BJ (cell line): ENCODE measurements around the gene NFKB2. TPM values are rescaled to one million over a fixed set of nuclear protein-coding genes. Genes with fewer than 3 reads are reported as not detected.

ENCODE experiments used
- CTCF ChIA-PET: fragments of 350-600 bp; formaldehyde crosslinking; extraction: SDS; loops from one replicate; lab custom pipeline; 2021; ENCODE audit warnings: antibody characterized with exemption, inconsistent platforms; lab: Yijun Ruan, JAX
- POLR2A ChIA-PET: fragments of 300-600 bp; sonication (Branson Sonifier 250); formaldehyde crosslinking; extraction: SDS; loops from one replicate; lab custom pipeline; 2021; ENCODE audit warnings: antibody characterized with exemption; lab: Charles Lee
- DNase-seq: peaks from one replicate; pipeline ENCODE4 v3.0.0-alpha.2; 2011; ENCODE audit warnings: low read depth
- H3K27me3 ChIP-seq: 2 replicates; pipeline ENCODE4 v1.6.0; 2011; ENCODE audit warnings: low read length; ENCODE audit not compliant: control insufficient read depth, insufficient read depth
- H3K36me3 ChIP-seq: 2 replicates; pipeline ENCODE4 v1.5.1; 2011; ENCODE audit warnings: low read length; ENCODE audit not compliant: control insufficient read depth, insufficient read depth
- H3K4me3 ChIP-seq: 2 replicates; pipeline ENCODE4 v1.5.1; 2011; ENCODE audit warnings: low read depth, mild to moderate bottlenecking, control low read depth, low read length
- CTCF ChIP-seq: IDR thresholded peaks from 2 replicates; pipeline ENCODE4 v1.5.1; 2011; ENCODE audit warnings: low read depth, mild to moderate bottlenecking, control low read depth, inconsistent platforms, low read length, moderate library complexity; ENCODE audit not compliant: insufficient read depth
- polyA plus RNA-seq: library from polyadenylated mRNA; depleted of rRNA; stranded (reverse); fragments of >200 nt; gene quantifications from 2 replicates; pipeline ENCODE4 v1.2.3, GENCODE V29; 2011

NFKB2 gene
- polyA plus RNA-seq, 1 experiment: 31.3 TPM

DNA sequence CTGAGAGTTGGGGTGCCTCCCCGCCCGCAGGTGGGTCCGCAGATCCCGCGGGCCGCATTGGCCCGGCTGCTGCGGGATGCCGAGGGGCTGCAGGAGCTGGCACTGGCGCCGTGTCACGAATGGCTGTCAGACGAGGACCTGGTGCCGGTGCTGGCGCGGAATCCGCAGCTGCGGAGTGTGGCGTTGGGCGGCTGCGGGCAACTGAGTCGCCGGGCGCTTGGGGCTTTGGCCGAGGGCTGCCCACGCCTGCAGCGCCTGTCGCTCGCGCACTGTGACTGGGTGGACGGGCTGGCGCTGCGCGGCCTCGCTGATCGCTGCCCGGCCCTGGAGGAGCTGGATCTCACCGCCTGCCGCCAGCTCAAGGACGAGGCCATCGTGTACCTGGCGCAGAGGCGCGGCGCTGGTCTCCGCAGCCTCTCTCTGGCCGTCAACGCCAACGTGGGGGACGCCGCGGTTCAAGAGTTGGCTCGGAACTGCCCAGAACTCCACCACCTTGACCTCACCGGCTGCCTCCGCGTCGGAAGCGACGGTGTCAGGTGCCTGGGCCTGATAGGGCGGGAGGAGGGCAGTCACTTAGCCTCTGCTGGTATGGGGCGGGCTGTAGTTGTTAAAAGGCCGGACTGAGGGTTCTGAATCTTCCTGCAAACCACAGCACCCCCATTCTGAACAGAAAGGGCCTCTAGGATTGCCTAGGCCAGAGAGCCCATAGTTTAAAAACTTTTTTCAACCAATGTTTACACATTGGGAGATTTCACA lies 26.4 kb downstream of the NFKB2 start:
- TF ChIP-seq CTCF: no peak
- H3K27me3 ChIP-seq: peaks cover 4% of the 10 kb centered on the region
- ChIA-PET CTCF (interaction anchor here (0.8 to 7.0 kb wide), 21 partner anchors 11 to 264 kb away, joined by 3 to 60 read pairs (median 12); partner anchors contain the start of genes CUEDC2 and ELOVL3), POLR2A (interaction anchor here (0.5 to 3.1 kb wide), 2 partner anchors 10 to 26 kb away, joined by 3 to 7 read pairs; partner anchors contain the start of genes CUEDC2 and NFKB2)
- no peak for DNase-seq
- peak overlapping the region; percentile 82 for H3K4me3 ChIP-seq
- H3K36me3 ChIP-seq: peaks cover 8% of the 10 kb centered on the region

- H3K36me3 ChIP-seq: peaks cover 8% of the 10 kb centered on the region
- CTCF ChIA-PET: interaction anchor here (0.6 to 7.0 kb wide), 27 partner anchors 10 to 290 kb away, joined by 3 to 60 read pairs (median 5); partner anchors contain the start of genes C10orf95, CUEDC2, ELOVL3 and PPRC1
- H3K4me3 ChIP-seq: peak overlapping the region; percentile 82
- no peak for DNase-seq
- peak; percentile 94 for TF ChIP-seq CTCF
- POLR2A ChIA-PET: no interaction called here
- H3K27me3 ChIP-seq: peaks cover 4% of the 10 kb centered on the region
These were observed 27.1 kb downstream of the NFKB2 start for GRCh38 chr10:102422545-102423129.

DNA sequence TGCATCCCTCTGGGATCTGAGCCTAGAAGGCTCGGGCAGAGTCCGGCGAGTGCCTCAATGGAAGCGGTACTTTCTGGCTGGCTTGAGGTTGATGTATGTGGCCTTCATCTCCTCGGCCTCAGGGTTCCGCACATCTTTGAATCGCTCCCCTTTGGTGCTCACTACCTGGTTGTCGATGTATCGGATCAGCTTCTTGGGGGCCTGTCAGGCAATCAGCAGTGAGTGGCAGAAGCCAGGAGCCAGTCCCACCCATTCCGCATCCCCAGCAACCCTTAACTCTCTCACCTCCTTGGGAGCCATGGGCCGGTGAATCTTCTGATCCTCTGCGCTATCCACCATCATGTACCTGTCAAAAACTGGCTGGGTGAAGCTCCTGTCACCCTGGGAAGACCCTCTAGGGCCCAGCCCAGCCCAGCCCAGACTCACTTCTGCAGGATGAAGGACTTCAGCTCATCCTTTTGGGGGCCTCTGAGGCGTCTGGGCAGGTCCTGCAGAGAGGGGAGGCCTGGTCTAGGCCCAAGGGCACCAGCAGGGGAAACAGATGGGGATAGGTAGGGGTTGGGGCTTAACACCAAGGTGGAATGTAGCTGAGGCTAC lies 28.0 kb downstream of the NFKB2 start:
- no peak for DNase-seq
- Histone ChIP-seq H3K4me3 (no peak overlapping the region), H3K36me3 (peaks cover 8% of the 10 kb centered on the region), H3K27me3 (no peaks in the 10 kb centered on the region)
- ChIA-PET POLR2A (no interaction called here), CTCF (interaction anchor here (0.6 to 7.0 kb wide), 21 partner anchors 9 to 291 kb away, joined by 3 to 60 read pairs (median 5); partner anchors contain the start of genes C10orf95, CUEDC2, ELOVL3 and PPRC1)
- no peak for TF ChIP-seq CTCF

DNA sequence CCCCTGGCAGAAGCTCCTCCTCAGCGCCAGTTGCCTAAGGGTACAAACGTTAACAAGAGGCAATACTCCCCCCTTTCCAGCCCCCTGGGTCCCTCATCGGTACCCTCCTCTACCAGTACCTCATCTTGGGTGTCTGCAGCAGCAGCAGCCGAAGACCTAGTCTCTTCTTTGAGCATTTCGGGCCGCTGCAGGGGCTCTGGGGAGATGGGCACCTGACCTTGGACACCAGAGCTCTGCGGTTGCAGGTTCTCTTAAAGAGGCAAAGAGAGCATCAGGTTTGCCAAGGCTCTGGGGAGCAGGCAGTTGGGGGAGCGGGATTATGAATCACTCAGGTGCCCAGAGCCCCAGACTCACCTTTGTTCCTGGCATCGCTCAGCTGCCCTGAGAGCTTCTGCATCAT lies 28.6 kb downstream of the NFKB2 start:
- no peaks in the 10 kb centered on the region for H3K27me3 ChIP-seq
- no peak overlapping the region for H3K4me3 ChIP-seq
- H3K36me3 ChIP-seq: peaks cover 8% of the 10 kb centered on the region
- DNase-seq: no peak
- TF ChIP-seq CTCF: no peak
- ChIA-PET CTCF (interaction anchor here (0.8 to 7.0 kb wide), 9 partner anchors 8 to 197 kb away, joined by 3 to 60 read pairs (median 14); partner anchors contain the start of genes CUEDC2 and ELOVL3), POLR2A (interaction anchor here (0.5 kb wide), 1 partner anchor 28 kb away, joined by 4 read pairs; no protein-coding TSS in a partner anchor)

DNA sequence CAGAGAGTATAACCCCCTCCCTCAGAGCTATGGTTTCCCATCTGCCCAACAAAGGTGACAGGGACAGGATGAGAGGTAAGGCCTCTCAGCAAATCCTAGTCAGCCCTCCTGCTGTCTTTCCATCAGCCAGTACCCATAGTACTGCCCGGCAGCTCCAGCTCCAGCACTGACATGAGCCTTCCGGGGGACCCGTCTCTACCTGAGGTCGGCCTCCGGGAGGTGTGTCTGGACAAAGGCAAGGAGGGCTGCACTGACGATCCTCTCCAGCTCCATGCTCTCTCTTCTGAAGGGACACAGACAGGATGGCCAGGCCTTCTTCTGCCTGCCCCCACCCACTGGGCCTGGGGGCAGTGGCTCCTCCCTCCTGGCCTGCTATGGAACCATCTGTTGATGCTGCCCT lies 29.4 kb downstream of the NFKB2 start:
- Histone ChIP-seq H3K36me3 (peaks cover 8% of the 10 kb centered on the region), H3K27me3 (no peaks in the 10 kb centered on the region), H3K4me3 (no peak overlapping the region)
- no peak for TF ChIP-seq CTCF
- DNase-seq: no peak
- ChIA-PET CTCF (interaction anchor here (6.4 to 7.0 kb wide), 2 partner anchors 54 to 194 kb away, joined by 37 to 60 read pairs; no protein-coding TSS in a partner anchor), POLR2A (interaction anchor here (0.5 kb wide), 1 partner anchor 27 kb away, joined by 4 read pairs; no protein-coding TSS in a partner anchor)
